GM12801 (cell line): Measurements from ENCODE around the gene PRKD2.

Experiments
- CTCF ChIP-seq: IDR thresholded peaks from one replicate; pipeline ENCODE4 v1.5.1; 2011; ENCODE audit warnings: control low read depth; ENCODE audit not compliant: insufficient read length; ENCODE audit errors: extremely low read depth

PRKD2 gene

DNA sequence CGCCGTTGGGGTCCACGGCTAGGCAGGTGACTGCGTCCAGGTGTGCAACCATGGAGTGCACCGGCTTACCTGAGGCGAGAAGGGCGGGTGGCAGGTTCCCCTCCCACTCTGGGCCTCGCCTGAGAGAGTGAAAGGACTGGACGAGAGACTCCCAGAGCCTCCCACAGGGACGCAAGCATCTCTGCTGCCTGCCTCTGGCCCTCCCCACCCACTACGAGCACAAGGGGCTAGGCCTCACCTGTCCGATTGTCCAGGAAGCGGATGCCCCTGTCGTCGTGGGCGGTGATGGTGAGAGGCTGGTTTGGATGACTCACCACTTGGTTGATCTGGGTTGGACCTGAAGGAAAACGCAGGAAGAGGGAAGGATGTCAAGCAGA, 5.1 kb upstream of the PRKD2 start:
- no peak for TF ChIP-seq CTCF

DNA sequence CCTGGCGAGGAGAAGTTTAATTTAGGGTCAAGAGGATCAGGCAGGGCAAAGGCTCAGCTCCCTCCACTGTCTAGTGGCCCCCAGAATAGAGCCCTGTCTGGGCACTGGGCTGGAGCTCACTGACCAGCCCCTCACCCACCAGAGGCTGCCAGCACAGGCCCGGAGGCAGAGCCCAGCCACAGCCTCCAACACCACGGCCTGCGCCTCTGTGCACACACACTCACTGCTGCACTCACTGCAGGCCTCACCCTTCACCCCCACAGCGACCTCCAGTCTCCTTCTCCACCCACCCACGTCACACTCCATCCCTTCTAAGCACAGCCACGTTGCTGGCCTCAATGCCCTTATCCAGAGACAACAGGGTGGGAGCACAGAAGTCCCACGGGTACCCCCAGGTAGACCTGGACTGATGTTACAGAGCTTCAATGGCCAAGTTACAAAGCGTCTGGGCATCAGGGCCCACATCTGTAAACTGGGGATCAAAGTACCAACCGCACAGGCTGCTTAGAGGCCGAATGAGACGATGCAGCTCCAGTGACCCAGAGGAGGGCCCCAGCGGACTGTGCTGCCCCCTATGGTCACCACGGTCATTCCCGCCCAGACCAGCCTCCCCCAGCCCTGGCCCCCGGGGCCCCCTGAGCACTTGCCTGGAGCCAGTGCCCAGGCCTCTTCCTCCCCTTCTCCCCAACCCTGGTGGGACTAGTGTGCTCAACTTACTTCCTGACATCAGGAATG, 4.5 kb upstream of the PRKD2 start:
- TF ChIP-seq CTCF: no peak

DNA sequence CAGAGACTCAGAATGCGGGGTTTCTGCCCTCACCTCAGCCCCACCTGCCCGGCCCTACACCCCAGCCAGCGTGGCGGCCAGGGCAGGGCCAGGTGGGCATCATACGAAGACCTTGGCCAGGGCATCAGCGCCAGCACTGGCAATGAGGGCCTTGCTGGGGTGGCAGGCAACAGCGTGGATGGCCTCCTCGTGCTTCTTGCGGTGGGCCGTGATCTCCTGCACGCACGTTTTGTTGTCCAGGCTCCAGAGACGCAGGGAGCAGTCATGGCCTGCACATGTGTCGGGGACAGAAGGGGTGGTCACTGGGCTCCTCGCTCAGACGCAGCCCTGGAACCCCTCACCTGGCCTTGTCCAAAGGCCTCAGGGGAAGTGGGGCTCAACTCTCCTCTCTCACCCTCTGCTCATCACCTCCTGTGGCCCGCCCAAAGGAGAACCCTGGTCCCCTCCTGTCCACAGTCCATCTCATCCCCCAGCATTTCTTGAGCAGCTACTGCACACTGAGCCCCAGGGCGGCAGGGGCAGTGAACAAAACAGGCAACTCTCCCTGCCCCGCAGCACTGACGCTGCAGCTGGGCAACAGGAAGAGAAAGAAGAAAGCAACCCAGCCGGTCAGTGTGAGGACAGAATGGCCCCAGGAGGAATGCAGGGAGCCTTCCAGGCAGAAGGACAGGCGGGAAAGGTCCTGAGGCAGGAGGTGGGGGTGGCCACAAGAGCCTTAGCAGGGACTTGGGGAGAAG, 3.8 kb upstream of the PRKD2 start:
- TF ChIP-seq CTCF: no peak

GRCh38 chr19:46719629-46720502, 3.0 kb upstream of the PRKD2 start:
- no peak for TF ChIP-seq CTCF

- no peak for TF ChIP-seq CTCF
These were observed 2.2 kb upstream of the PRKD2 start for GRCh38 chr19:46718934-46719622.

DNA sequence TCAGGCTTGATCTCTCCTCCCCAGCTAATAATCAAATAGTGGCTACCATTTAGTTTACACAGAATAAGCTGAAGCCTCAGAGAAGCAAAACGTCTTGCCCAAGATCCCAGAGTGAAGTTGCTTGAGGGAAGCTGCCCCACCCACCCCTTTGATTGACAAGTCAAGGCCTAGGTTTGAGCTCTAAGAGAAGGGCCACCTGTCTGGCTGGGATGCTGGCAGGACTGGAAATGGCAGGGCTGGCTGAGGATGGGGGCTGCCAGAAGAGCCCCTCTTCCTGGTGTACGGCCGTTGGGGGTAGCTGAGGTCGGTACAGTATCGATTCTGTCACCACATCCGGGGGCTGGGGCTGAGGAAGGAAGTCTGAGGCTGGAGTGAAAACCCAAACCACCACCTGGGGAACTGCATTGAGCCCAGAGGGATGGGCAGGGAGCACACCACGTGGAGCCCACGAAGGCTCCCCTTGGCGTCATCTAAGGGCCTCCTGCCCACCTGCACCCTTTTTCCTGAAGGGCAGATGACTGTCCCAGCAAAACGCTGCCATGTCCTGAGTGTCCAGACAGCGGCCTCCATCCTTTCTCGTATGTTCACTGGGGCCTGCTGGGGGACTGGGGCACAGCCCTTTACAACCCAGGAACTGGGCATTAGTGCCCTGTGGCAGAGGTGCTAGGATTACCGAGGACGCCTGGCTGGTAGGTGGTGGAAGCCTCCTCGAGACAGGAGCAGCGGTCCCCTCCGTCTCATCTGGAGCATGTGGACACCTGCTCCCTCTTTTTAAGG, 1.4 kb upstream of the PRKD2 start:
- no peak for TF ChIP-seq CTCF
